ENCODE data around the gene WWOX.

Gene WWOX

GRCh38 chr16:78976212-78976611, 876.8 kb downstream of the WWOX start:
- H3K4me3 ChIP-seq, result no peak overlapping the region
- DNase-seq (ENCODE audit: low spot score), result no peak
- no peak overlapping the region for H3K27ac ChIP-seq
- TF ChIP-seq CTCF (IDR thresholded peaks at IDR 0.05), result no peak

- no peak for TF ChIP-seq CTCF (IDR thresholded peaks at IDR 0.05)
- Histone ChIP-seq H3K4me3 (no peak overlapping the region), H3K27ac (no peak overlapping the region)
- DNase-seq (ENCODE audit: low spot score), result no peak
Measured at GRCh38 chr16:78980825-78981224, 881.4 kb downstream of the WWOX start.

GRCh38 chr16:78982096-78982744, 882.8 kb downstream of the WWOX start:
- DNase-seq (ENCODE audit: low spot score), result no peak
- Histone ChIP-seq H3K27ac (no peak overlapping the region), H3K4me3 (no peak overlapping the region)
- no peak for TF ChIP-seq CTCF (IDR thresholded peaks at IDR 0.05)

GRCh38 chr16:78984324-78984723, 884.9 kb downstream of the WWOX start:
- no peak overlapping the region for H3K27ac ChIP-seq

GRCh38 chr16:78984887-78985464, 885.5 kb downstream of the WWOX start:
- peak overlapping the region; percentile 28 for H3K4me3 ChIP-seq
- TF ChIP-seq CTCF (IDR thresholded peaks at IDR 0.05), result no peak
- DNase-seq (ENCODE audit: low spot score), result no peak
- no peak overlapping the region for H3K27ac ChIP-seq

More at GRCh38 chr16:78984324-78984723, 884.9 kb downstream of the WWOX start:
- TF ChIP-seq CTCF (IDR thresholded peaks at IDR 0.05), result no peak
- H3K4me3 ChIP-seq, result no peak overlapping the region
- DNase-seq (ENCODE audit: low spot score), result no peak

GRCh38 chr16:78985716-78986605, 886.5 kb downstream of the WWOX start:
- TF ChIP-seq CTCF (IDR thresholded peaks at IDR 0.05), result no peak
- DNase-seq (ENCODE audit: low spot score), result no peak
- H3K27ac ChIP-seq, result no peak overlapping the region
- no peak overlapping the region for H3K4me3 ChIP-seq

All from coronary artery (tissue), 2 donors.